Measurements from ENCODE around the gene RABAC1. TPM values are rescaled to one million over a fixed set of nuclear protein-coding genes. Genes with fewer than 3 reads are reported as not detected.

Gene RABAC1
- total RNA-seq, 2 experiments from 2014 or later = 64.9 to 68.4 TPM

GRCh38 chr19:41908724-41909464 is 50.2 kb downstream of the RABAC1 start:
- ChIA-PET POLR2A (no interaction called here), CTCF (no interaction called here)
- DNase-seq = no peak
- intact Hi-C loops (cut with micrococcal nuclease) = no loop called here
- no peak overlapping the region for H3K27ac Mint-ChIP-seq
- peaks cover 16% of the 10 kb centered on the region for H3K27me3 Mint-ChIP-seq
- H3K9me3 Mint-ChIP-seq = no peaks in the 10 kb centered on the region
- peaks cover 30% of the 10 kb centered on the region for H3K4me1 Mint-ChIP-seq (ENCODE audit: low read depth)
- H3K4me3 Mint-ChIP-seq = no peak overlapping the region
- peaks cover 28% of the 10 kb centered on the region for H3K36me3 Mint-ChIP-seq

GRCh38 chr19:41907994-41908615 is 51.0 kb downstream of the RABAC1 start:
- peaks cover 25% of the 10 kb centered on the region for H3K4me1 Mint-ChIP-seq (ENCODE audit: low read depth)
- H3K27me3 Mint-ChIP-seq = peaks cover 11% of the 10 kb centered on the region
- no peak overlapping the region for H3K27ac Mint-ChIP-seq
- peaks cover 31% of the 10 kb centered on the region for H3K36me3 Mint-ChIP-seq
- no peaks in the 10 kb centered on the region for H3K9me3 Mint-ChIP-seq
- POLR2A ChIA-PET = no interaction called here
- DNase-seq = no peak
- CTCF ChIA-PET = no interaction called here
- no peak overlapping the region for H3K4me3 Mint-ChIP-seq
- intact Hi-C loops (cut with micrococcal nuclease) = no loop called here

- H3K4me1 Mint-ChIP-seq (ENCODE audit: low read depth) = peaks cover 23% of the 10 kb centered on the region
- intact Hi-C loops (cut with micrococcal nuclease) = no loop called here
- DNase-seq = no peak
- H3K36me3 Mint-ChIP-seq = peaks cover 38% of the 10 kb centered on the region
- H3K4me3 Mint-ChIP-seq = no peak overlapping the region
- H3K9me3 Mint-ChIP-seq = no peaks in the 10 kb centered on the region
- peaks cover 7% of the 10 kb centered on the region for H3K27me3 Mint-ChIP-seq
- ChIA-PET POLR2A (no interaction called here), CTCF (no interaction called here)
- no peak overlapping the region for H3K27ac Mint-ChIP-seq
Observed at GRCh38 chr19:41906916-41907680, 52.0 kb downstream of the RABAC1 start.

Other genes starting within 250 kb of the RABAC1 start
- not detected for gene CEACAM6, start 203.8 kb downstream of the RABAC1 start, total RNA-seq
- gene CEACAM3, start 162.7 kb downstream of the RABAC1 start, total RNA-seq = not detected
- not detected for gene LYPD4, start 114.6 kb downstream of the RABAC1 start, total RNA-seq
- gene DMRTC2, start 114.3 kb downstream of the RABAC1 start, total RNA-seq = not detected
- gene RPS19, start 99.1 kb downstream of the RABAC1 start, total RNA-seq = 1,000 to 10,000 TPM; 3,181 to 3,314 TPM
- 1 to 10 TPM; 1.5 to 1.6 TPM for gene CD79A, start 82.0 kb downstream of the RABAC1 start, total RNA-seq
- 100 to 1,000 TPM; 298 to 327 TPM for gene ARHGEF1, start 76.1 kb downstream of the RABAC1 start, total RNA-seq
- 1 to 10 TPM; 1.3 to 2.0 TPM for gene ERFL, start 30.9 kb downstream of the RABAC1 start, total RNA-seq
- gene ATP1A3, start 34.9 kb upstream of the RABAC1 start, total RNA-seq = under 1 TPM; 0.64 to 0.85 TPM
- gene GRIK5, start 110.9 kb upstream of the RABAC1 start, total RNA-seq = under 1 TPM; 0.73 to 0.90 TPM
- gene ZNF574, start 116.8 kb upstream of the RABAC1 start, total RNA-seq = 10 to 100 TPM; 12.2 to 13.2 TPM
- gene POU2F2, start 173.1 kb upstream of the RABAC1 start, total RNA-seq = 10 to 100 TPM; 55.6 to 57.3 TPM

All from activated CD4-positive, alpha-beta memory T cell treated with anti-CD3 and anti-CD28 coated beads for 36 hours (primary cell).